ENCODE measurements around the gene COA8.

The COA8 gene

DNA sequence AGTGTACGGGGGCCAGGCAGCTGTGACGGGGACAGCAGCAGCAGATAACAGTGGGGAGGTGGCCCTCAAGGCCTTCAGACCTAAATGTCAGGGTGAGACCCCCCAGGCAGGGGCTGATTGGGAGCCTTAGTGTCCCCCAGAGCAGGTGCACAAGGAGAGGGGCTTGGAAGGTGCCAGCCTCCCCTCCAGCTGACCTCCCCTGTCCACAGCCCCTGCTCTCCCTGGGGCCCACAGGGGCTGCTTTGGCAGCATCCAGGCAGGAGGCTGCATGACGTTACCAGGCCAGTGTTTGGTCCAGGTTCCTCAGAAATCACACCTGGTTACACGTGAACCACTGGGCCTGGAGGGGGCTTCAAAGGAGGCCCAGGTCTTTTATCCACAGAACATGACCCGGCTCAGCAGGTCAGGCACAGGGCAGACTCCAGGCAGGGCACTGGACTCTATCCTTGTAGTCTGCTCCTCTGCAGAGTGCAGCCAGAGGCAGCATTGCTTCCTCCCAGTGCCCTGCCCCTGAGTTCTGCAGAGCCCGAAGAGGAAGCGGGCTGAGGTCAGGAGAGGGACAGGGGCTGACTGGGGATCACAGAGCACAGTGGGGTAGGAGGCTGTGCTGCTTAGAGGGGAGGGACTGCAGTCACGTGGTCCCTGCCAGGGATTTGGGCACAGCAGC lies 36.4 kb upstream of the COA8 start:
- DNase-seq, result no peak

DNA sequence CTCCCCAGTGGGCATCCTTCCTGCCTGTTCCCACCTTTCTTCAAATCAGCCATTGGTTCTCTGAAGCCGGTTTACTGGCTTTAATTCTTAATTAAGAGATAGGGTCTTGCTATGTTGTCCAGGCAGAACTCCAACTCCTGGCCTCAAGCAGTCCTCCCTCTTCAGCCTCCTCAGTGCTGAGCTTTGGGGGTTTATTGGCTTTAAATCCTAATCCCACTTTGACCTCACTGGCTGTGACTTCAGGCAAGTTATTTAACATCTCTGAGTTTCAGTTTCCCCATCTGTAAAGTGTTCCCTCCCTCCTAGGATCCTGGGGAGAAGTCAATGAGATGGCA lies 35.9 kb upstream of the COA8 start:
- DNase-seq, result no peak

- DNase-seq, result no peak
These were observed 35.2 kb upstream of the COA8 start for GRCh38 chr14:103527408-103528145.

DNA sequence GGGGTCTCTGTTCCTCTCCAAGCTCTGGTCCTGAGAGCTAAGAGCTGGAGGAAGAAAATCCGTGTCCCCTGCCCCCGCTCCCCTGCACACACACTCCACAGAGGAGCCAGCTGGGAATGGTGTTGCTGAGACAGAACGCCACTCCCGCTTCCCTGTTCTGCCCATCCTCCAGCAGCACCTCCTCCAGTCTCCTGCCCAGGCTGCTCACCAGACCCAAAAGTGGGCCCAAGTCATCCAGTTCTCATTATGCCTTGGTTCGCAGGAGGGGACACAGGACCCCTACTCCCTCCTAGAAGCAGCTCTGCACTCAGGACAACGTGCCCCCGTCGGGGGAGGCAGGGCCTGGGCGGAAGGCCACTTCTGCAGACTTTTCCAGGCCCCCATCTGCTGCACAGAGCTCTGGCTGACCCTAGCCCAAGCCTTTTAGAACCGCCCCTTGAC lies 34.6 kb upstream of the COA8 start:
- no peak for DNase-seq

DNA sequence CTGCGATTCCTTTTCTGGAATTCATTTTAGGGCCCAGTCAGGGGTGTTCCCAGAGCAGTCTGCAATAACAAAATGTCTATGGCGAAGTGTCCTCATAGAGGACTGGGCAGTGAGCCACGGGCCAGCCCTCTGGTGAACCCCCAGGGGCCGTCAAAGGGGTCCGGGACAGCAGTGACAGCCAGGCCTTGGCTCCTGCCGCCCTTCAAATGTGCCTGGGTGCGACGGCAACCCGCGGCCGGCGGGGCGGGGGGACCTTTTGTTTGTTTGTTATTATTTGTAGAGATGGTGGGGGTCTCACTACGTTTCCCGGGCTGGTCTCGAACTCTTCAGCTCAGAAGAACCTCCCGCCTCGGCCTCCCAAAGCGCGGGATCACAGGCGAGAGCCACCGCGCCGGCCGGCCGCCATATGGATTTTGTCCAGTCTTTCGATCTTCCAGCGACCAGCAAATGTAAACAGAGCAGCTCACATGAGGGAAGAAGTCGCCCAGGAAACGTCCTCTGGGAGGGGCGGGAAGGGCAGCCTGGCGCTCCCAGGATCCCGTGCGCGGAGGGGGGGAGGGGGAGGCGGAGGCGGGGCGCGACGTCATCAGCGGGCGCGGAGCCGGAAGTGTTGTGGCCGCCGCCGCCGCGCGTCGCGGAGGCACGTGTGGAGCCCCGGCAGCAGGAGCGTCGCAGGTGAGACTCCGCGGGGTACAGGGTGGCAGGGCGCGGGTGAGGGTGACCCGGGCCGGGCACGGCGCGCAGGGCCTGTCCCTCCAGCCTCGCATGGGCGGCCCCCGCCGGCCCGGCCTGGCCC lies 34.0 kb upstream of the COA8 start, which contains the start of gene TRMT61A:
TSS of gene TRMT61A (plus strand) at position 610 of the 796 bp plus-strand sequence. CDS start 783 bp downstream, outside the sequence.
- peak; percentile 79 to 93 for DNase-seq

GRCh38 chr14:103529383-103530365 lies 33.1 kb upstream of the COA8 start:
- DNase-seq, result no peak

DNA sequence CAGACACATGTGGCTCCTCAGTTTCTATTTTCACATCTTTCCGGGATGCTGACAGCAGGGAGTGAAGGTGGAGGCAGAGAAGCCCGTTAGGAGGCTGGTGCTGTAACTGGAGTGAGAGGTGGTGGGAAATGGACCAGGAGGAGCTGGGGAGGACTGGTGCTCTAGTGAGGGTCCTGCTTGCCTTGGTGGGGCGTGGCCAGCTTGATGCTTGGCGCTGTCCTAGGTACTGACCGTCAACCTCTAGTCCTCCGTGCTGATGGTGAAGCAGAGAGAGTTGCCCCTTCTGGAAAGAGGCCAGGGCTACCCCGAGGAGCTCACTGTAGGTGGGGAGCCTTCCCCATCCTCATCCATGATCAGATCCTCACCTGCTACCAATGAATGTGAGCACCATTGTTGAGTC lies 32.4 kb upstream of the COA8 start:
- no peak for DNase-seq

- DNase-seq, result no peak
These were observed 31.9 kb upstream of the COA8 start for GRCh38 chr14:103530831-103531230.

- DNase-seq, result no peak
These were observed 31.1 kb upstream of the COA8 start for GRCh38 chr14:103531421-103532215.

- DNase-seq, result no peak
These were observed 30.3 kb upstream of the COA8 start for GRCh38 chr14:103532216-103533136.

- DNase-seq, result no peak
These were observed 29.4 kb upstream of the COA8 start for GRCh38 chr14:103533137-103533998.

GRCh38 chr14:103533999-103534575 lies 28.7 kb upstream of the COA8 start:
- no peak for DNase-seq

- no peak for DNase-seq
These were observed 28.1 kb upstream of the COA8 start for GRCh38 chr14:103534576-103535061.

DNA sequence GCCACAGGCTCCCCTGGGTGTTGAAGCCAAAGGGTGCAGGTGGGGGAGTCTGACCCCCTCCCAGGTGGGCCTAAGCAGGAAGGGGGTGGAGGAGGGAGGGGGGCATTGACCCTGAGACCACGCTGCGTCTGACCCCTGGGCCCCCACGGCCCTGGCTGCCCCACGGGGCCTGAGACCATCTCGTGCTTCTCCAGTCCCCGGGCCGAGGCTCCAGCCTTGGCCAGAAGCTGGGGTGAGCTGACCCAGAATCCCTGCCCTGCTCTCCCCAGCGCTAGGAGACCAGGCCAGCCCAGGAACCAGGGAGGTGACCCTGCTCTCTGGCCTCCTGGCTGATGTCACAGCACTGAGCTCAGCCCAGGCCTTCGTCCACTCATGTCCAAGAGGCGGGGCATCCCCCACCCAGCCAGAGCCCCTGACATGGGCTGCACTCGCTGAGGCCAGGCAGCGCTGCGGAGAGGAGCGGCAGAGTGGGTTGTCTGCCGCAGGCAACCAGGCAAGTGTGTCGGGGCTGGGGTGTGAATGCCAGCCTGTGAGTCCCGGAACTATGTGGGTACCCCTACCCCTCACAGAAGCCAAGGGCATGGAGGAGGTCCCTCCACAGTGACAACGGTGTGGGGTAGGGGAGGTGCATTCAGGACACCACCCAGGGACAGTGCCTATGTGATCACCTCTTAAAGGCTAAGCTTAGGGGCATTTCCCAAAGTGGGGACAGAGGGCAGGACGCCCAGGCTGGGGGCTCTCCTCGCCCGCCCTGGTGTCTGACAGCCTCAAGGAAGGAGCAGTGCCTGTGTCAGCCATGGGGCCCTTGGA lies 27.5 kb upstream of the COA8 start:
- DNase-seq, result no peak

- DNase-seq, result no peak
These were observed 26.7 kb upstream of the COA8 start for GRCh38 chr14:103535891-103536565.

- no peak for DNase-seq
These were observed 26.1 kb upstream of the COA8 start for GRCh38 chr14:103536693-103537092.
